Activated T-cell treated with anti-CD3 and anti-CD28 coated beads for 24 hours (primary cell): ENCODE results near the gene GSX1.

ENCODE experiments used
- DNase-seq: peaks from one replicate; pipeline ENCODE4 v3.0.0-alpha.2; 2020; ENCODE audit warnings: low read depth

GSX1 gene

GRCh38 chr13:27834095-27834494, 41.8 kb downstream of the GSX1 start:
- DNase-seq: no peak

- no peak for DNase-seq
Observed at GRCh38 chr13:27835799-27836198, 43.5 kb downstream of the GSX1 start.

- DNase-seq: no peak
Observed at GRCh38 chr13:27839809-27840467, 47.7 kb downstream of the GSX1 start.

GRCh38 chr13:27842571-27842970, 50.3 kb downstream of the GSX1 start:
- no peak for DNase-seq
